Gastroesophageal sphincter (tissue), 3 donors: ENCODE measurements around the gene EIF3D.

Source experiments
- EP300 ChIP-seq: sonication (generic); formaldehyde crosslinking; IDR thresholded peaks from one replicate; pipeline ENCODE4 v1.6.1; 2017; ENCODE audit warnings: antibody characterized with exemption, mild to moderate bottlenecking
- POLR2A ChIP-seq, 2 donors: fragments of 450-650 bp; IDR thresholded peaks; one replicate each; pipeline ENCODE4 v1.6.1; 2017; ENCODE audit warnings: antibody characterized with exemption in 2 of 2, mild to moderate bottlenecking in 2 of 2, moderate library complexity in 1 of 2
- POLR2AphosphoS5 ChIP-seq: sonication (generic); formaldehyde crosslinking; IDR thresholded peaks from one replicate; pipeline ENCODE4 v1.6.1; 2017; ENCODE audit warnings: antibody characterized with exemption
- TF ChIP-seq, protein P1 (sequence below), 4 experiments: fragments of 200-600 bp in 2 of 4; fragments of 450-650 bp in 2 of 4; sonication (generic) in 1 of 4; IDR thresholded peaks; one replicate each; pipeline ENCODE4 v1.5.1; 2017 to 2019; ENCODE audit warnings: antibody characterized with exemption in 4 of 4, mild to moderate bottlenecking in 2 of 4, moderate library complexity in 2 of 4

DNA sequence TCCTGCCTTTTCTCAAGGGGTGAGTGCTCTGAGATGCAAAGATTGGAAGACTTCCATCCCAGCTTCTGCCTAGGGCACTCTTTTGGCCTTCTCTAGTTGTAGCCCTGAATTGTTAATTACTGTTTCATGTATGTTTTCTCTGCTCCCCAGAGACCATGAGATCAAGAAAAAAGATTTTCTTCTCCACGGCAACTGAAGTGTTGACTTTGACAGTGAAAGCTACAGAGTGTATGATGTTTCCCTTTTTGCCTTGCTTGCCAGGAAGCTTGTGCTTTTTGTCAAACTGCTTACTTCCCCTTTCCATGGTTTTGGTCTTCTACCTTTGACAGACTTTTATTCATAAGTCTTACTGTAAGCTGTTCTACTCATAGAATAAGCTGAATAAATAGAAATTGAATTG, 23.3 kb upstream of the EIF3D start:
- TF ChIP-seq POLR2AphosphoS5 (no peak), EP300 (no peak), POLR2A (IDR thresholded peaks at IDR 0.05) (no peak)
- TF ChIP-seq, protein P1, sequence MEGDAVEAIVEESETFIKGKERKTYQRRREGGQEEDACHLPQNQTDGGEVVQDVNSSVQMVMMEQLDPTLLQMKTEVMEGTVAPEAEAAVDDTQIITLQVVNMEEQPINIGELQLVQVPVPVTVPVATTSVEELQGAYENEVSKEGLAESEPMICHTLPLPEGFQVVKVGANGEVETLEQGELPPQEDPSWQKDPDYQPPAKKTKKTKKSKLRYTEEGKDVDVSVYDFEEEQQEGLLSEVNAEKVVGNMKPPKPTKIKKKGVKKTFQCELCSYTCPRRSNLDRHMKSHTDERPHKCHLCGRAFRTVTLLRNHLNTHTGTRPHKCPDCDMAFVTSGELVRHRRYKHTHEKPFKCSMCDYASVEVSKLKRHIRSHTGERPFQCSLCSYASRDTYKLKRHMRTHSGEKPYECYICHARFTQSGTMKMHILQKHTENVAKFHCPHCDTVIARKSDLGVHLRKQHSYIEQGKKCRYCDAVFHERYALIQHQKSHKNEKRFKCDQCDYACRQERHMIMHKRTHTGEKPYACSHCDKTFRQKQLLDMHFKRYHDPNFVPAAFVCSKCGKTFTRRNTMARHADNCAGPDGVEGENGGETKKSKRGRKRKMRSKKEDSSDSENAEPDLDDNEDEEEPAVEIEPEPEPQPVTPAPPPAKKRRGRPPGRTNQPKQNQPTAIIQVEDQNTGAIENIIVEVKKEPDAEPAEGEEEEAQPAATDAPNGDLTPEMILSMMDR (IDR thresholded peaks at IDR 0.05): no peak
